Neural progenitor cell (in vitro differentiated cells): ENCODE measurements around the gene VAV3.

Experiments
- CTCF ChIP-seq: fragments of 200-600 bp; sonication (generic); IDR thresholded peaks from 2 replicates; pipeline ENCODE4 v1.5.1; 2017; ENCODE audit warnings: antibody characterized with exemption, mild to moderate bottlenecking
- EZH2phosphoT487 ChIP-seq: fragments of 200-600 bp; sonication (generic); IDR thresholded peaks from 2 replicates; pipeline ENCODE4 v1.6.1; 2017; ENCODE audit warnings: antibody characterized with exemption

DNA sequence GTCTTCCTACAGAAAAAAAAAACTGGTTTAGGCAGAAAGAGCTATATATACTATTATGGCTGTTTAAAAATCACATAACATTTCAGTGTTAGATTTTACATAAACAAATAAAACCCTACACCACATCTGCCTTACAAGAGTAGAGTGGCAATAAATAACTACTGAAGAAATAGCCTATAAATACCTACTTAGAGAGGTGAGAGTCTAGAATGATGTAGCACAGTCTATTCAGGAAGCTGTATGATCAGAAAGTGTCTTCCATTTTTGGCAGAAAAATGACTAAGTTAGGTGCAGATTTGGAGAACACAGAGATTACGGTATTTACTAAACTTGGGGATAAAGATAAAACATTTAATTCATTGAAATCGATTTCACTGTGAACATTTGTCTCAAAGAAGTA is 75.5 kb downstream of the VAV3 start:
- TF ChIP-seq CTCF (no peak), EZH2phosphoT487 (no peak)
